ENCODE measurements around the gene IKZF3. TPM values are rescaled to one million over a fixed set of nuclear protein-coding genes. Genes with fewer than 3 reads are reported as not detected.

IKZF3 gene
- polyA plus RNA-seq, 1 donor (not counting 4 experiments of a cell fraction or from before 2014, with no cell fraction given): not detected

DNA sequence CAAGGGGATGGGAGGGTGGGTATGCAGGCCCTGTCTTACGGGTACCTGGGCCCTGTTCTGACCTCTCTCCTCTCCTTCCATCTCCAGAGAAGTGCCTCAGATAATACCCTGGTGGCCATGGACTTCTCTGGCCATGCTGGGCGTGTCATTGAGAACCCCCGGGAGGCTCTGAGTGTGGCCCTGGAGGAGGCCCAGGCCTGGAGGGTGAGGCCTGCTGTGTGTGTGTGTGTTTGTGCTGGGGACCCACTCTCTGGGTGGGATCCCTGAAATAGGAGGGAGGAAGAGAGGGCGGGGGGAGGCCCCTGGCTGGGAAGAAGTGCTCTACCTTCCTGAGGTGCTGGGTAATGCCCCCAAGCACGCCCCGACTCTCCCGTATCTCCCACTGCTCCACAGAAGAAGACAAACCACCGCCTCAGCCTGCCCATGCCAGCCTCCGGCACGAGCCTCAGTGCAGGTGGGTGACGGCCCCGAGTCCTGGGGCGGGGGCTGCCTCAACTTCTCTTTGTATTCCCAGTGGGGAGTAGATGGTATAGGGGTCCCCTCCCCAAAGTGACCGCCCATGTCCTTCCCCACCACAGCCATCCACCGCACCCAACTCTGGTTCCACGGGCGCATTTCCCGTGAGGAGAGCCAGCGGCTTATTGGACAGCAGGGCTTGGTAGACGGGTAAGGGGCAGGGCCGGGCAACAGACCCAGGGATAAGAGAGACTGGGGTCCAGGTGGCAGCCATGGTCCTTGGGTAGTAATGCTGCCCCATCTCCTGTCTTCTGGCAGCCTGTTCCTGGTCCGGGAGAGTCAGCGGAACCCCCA is 118.6 kb downstream of the IKZF3 start:
- Histone ChIP-seq H3K27ac (ENCODE audit: control insufficient read depth, insufficient read depth, low read length) (no peak overlapping the region), H3K4me3 (ENCODE audit: control insufficient read depth in 2 of 3, extremely low read depth in 1 of 3, insufficient read depth in 2 of 3, low read depth in 1 of 3, low read length in 3 of 3) (no peak overlapping the region), H3K4me2 (ENCODE audit: control insufficient read depth, extremely low read depth, insufficient read depth, low read depth, low read length) (no peak overlapping the region), H3K79me2 (ENCODE audit: control insufficient read depth, insufficient read depth, low read length) (no peaks in the 10 kb centered on the region), H2AFZ (ENCODE audit: control insufficient read depth, low read length) (no peak overlapping the region), H3K9me3 (ENCODE audit: control insufficient read depth, low read depth, low read length) (no peaks in the 10 kb centered on the region), H3K4me1 (ENCODE audit: control insufficient read depth, extremely low read depth, insufficient read depth, low read length) (peaks cover 21% of the 10 kb centered on the region), H3K9ac (ENCODE audit: control insufficient read depth, extremely low read depth, insufficient read depth, low read length) (no peak overlapping the region), H3K36me3 (ENCODE audit: control insufficient read depth in 2 of 2, extremely low read depth in 1 of 2, insufficient read depth in 2 of 2, low read length in 2 of 2) (peaks cover 29 to 32% of the 10 kb centered on the region in 2 experiments), H3K9me1 (ENCODE audit: control insufficient read depth, extremely low read depth, insufficient read depth, low read length) (no peaks in the 10 kb centered on the region), H4K20me1 (ENCODE audit: control insufficient read depth, extremely low read depth, insufficient read depth, low read length) (no peaks in the 10 kb centered on the region), H3K27me3 (ENCODE audit: control insufficient read depth, extremely low read depth, insufficient read depth, low read length) (no peaks in the 10 kb centered on the region)
- FAIRE-seq: no peak
- dilution Hi-C loops (cut with MboI; ENCODE audit: extremely low pct_ligation_motif_present, low sequenced_read_pairs): no loop called here
- TF ChIP-seq, protein P1, sequence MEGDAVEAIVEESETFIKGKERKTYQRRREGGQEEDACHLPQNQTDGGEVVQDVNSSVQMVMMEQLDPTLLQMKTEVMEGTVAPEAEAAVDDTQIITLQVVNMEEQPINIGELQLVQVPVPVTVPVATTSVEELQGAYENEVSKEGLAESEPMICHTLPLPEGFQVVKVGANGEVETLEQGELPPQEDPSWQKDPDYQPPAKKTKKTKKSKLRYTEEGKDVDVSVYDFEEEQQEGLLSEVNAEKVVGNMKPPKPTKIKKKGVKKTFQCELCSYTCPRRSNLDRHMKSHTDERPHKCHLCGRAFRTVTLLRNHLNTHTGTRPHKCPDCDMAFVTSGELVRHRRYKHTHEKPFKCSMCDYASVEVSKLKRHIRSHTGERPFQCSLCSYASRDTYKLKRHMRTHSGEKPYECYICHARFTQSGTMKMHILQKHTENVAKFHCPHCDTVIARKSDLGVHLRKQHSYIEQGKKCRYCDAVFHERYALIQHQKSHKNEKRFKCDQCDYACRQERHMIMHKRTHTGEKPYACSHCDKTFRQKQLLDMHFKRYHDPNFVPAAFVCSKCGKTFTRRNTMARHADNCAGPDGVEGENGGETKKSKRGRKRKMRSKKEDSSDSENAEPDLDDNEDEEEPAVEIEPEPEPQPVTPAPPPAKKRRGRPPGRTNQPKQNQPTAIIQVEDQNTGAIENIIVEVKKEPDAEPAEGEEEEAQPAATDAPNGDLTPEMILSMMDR (optimal IDR thresholded peaks at IDR 0.05 in 1 of 3, IDR thresholded peaks at IDR 0.05 in 1 of 3, conservative IDR thresholded peaks at IDR 0.05 in 1 of 3; ENCODE audit: extremely low read depth in 1 of 3, insufficient read depth in 2 of 3, low read length in 3 of 3): no peak
- TF ChIP-seq EZH2 (IDR thresholded peaks at IDR 0.05; ENCODE audit: low read length): no peak
- DNase-seq (ENCODE audit: low read depth, low spot score): no peak

DNA sequence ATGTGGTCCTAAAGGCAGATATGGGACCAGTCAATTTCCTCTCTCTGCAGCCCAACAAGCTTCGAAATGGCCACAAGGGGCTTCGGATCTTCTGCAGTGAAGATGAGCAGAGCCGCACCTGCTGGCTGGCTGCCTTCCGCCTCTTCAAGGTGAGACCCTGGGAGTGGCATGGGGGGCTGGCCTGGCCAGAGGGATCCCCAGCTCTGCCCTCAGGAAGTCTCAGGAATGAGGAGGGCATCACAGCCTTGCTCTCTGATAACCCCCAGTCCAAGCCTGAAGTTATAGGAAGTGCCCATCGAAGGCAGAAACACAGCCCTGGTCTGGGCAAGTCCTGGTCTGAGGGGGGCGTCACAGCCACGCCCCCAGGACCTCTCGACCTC is 119.3 kb downstream of the IKZF3 start:
- no peaks in the 10 kb centered on the region for H4K20me1 ChIP-seq (ENCODE audit: control insufficient read depth, extremely low read depth, insufficient read depth, low read length)
- H3K79me2 ChIP-seq (ENCODE audit: control insufficient read depth, insufficient read depth, low read length): no peaks in the 10 kb centered on the region
- H3K4me2 ChIP-seq (ENCODE audit: control insufficient read depth, extremely low read depth, insufficient read depth, low read depth, low read length): no peak overlapping the region
- H3K9ac ChIP-seq (ENCODE audit: control insufficient read depth, extremely low read depth, insufficient read depth, low read length): no peak overlapping the region
- no peaks in the 10 kb centered on the region for H3K9me3 ChIP-seq (ENCODE audit: control insufficient read depth, low read depth, low read length)
- peaks cover 29 to 32% of the 10 kb centered on the region in 2 experiments for H3K36me3 ChIP-seq (ENCODE audit: control insufficient read depth in 2 of 2, extremely low read depth in 1 of 2, insufficient read depth in 2 of 2, low read length in 2 of 2)
- H3K9me1 ChIP-seq (ENCODE audit: control insufficient read depth, extremely low read depth, insufficient read depth, low read length): no peaks in the 10 kb centered on the region
- DNase-seq (ENCODE audit: low read depth, low spot score) (no peak), FAIRE-seq (no peak)
- no peak for TF ChIP-seq EZH2 (IDR thresholded peaks at IDR 0.05; ENCODE audit: low read length)
- TF ChIP-seq, protein P1 (optimal IDR thresholded peaks at IDR 0.05 in 1 of 3, IDR thresholded peaks at IDR 0.05 in 1 of 3, conservative IDR thresholded peaks at IDR 0.05 in 1 of 3; ENCODE audit: extremely low read depth in 1 of 3, insufficient read depth in 2 of 3, low read length in 3 of 3): no peak
- no peaks in the 10 kb centered on the region for H3K27me3 ChIP-seq (ENCODE audit: control insufficient read depth, extremely low read depth, insufficient read depth, low read length)
- H3K4me3 ChIP-seq (ENCODE audit: control insufficient read depth in 2 of 3, extremely low read depth in 1 of 3, insufficient read depth in 2 of 3, low read depth in 1 of 3, low read length in 3 of 3): no peak overlapping the region
- H3K27ac ChIP-seq (ENCODE audit: control insufficient read depth, insufficient read depth, low read length): no peak overlapping the region
- dilution Hi-C loops (cut with MboI; ENCODE audit: extremely low pct_ligation_motif_present, low sequenced_read_pairs): no loop called here
- peaks cover 22% of the 10 kb centered on the region for H3K4me1 ChIP-seq (ENCODE audit: control insufficient read depth, extremely low read depth, insufficient read depth, low read length)
- no peak overlapping the region for H2AFZ ChIP-seq (ENCODE audit: control insufficient read depth, low read length)

Measured in keratinocyte (primary cell).